Measurements from ENCODE around the gene TUBB8B.
"Not testable (repeated sequence)": the region's sequence is repeated elsewhere in the genome, so short reads cannot be mapped to it uniquely, and the experiment has no call there.

The TUBB8B gene

DNA sequence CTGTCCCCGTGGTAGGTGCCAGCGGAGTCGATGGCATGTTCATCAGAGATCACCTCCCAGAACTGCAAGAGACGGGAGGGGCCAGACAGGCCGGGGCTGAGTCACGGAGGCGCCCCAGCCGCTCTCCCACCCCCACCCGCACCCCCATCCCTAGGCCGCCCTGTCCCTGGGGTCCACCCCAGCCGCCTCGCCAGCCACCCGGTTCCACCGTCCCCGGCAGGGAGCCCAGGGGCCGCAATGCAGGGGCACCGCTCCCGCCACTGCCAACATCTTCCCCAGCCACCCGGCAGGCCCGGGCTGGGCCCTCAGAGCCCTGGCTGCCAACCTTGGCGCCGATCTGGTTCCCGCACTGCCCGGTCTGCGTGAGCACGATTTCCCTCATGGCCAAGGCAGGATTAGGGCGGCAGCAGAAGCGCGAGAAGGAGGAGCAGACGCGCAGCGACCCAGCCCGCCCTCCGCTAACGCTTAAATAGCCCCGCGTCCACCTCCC lies at the start of gene TUBB8B:
TSS of gene TUBB8B (minus strand) at position 440 of the 490 bp plus-strand sequence. CDS start at position 382, 58 bp downstream.
- in situ Hi-C loops (cut with HindIII; ENCODE audit: low sequenced_read_pairs): not testable (repeated sequence)

DNA sequence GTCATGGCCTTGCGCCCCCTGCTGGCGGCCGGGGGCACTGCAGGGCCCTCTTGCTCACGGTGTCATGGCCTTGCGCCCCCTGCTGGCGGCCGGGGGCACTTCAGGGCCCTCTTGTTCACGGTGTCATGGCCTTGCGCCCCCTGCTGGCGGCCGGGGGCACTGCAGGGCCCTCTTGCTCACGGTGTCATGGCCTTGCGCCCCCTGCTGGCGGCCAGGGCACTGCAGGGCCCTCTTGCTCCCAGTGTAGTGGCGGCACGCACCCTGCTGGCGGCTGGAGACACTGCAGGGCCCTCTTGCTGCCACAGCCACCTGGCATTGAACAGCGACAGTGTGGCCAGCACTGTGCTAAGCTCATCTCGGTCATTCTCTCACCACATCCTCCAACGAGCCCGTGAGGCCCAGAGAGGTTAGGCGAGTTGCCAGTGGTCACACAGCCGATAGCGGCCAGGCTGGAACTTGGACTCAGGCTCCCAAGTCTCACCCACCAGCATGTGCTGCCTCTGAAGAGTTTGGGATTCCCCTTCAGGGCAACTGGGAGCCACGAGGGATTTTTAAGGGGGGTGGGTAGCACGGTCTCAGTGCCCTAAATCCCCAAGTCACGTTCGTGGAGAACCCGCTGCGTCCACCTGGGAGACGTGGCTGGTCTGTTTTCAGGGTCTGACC lies 48.0 kb upstream of the TUBB8B start:
- in situ Hi-C loops (cut with HindIII; ENCODE audit: low sequenced_read_pairs): not testable (repeated sequence)

DNA sequence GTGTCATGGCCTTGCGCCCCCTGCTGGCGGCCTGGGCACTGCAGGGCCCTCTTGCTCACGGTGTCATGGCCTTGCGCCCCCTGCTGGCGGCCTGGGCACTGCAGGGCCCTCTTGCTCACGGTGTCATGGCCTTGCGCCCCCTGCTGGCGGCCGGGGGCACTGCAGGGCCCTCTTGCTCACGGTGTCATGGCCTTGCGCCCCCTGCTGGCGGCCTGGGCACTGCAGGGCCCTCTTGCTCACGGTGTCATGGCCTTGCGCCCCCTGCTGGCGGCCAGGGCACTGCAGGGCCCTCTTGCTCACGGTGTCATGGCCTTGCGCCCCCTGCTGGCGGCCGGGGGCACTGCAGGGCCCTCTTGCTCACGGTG lies 47.3 kb upstream of the TUBB8B start:
- in situ Hi-C loops (cut with HindIII; ENCODE audit: low sequenced_read_pairs): not testable (repeated sequence)

DNA sequence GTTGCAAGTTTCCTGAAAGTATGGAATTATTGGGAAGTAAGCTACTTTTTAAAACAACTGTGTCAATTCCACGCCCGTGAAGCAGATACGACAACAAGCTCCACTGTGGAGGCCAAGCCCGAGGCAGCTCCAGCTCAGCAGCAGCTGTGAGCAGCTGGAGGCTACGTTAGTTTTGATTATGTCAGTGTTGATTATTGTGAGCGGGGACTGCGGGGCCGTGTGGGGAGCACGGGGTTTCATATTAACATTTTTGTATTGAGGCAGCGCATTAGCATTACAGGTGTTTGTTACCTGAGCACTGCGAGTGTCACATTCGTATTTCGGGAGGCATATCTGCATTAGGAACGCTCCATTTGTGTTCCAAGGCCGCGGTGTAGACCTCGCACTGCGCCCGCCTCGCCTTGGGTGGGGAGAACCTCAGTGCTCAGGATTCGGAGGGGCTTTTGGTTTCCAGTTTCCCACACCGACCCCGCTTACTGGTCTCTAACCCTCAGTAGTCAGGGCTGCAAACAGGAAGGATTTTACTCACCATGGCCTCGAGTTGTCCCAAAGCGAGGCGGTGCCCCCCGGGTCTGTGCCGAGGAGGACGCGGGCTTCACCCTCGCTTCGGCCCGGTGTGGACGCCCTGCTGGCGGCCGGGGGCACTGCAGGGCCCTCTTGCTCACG lies 46.8 kb upstream of the TUBB8B start:
- in situ Hi-C loops (cut with HindIII; ENCODE audit: low sequenced_read_pairs): not testable (repeated sequence)

DNA sequence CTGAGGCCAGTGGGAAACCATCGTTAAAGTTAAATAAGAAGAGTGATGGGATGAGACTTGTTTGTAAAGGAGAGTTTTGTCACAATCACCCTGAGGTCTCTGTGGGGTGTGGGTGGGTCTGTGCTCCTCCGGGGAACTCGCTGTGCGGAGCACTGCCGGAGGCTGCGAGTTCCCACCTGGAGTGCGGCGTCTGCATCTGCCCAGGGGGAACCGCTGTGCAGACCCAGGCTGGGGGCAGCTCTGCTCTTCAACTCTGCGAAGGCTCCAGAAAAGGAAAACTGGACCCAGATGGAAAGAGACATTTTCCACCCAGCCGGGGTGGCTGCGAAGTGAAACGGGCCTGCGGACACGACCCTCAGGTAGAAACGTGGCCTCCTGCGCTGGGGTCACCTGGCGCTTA lies 46.2 kb upstream of the TUBB8B start:
- in situ Hi-C loops (cut with HindIII; ENCODE audit: low sequenced_read_pairs): not testable (repeated sequence)

DNA sequence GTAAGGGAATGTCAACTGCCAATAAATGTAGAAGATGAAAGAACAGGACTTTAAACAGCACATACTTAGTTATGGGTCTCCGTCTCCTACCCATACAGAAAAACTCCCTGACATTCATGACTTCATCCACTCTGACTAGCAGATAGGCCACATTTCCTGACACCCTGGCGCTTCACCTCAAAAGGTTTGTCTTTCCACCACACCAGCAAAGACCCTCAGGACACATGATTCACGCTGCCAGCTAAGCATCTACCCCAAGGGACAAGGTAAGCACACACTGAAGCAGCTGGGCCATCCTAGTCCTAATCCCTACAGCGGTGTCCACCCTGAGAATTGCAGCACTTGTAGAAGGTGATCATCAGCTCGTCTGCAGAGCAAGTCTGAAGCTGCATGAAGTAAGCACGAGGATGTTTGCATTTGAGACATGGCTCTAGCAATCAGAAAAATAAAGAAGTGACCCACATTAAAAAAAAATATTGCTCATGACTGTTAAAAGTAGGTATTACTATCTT lies 44.5 kb upstream of the TUBB8B start:
- in situ Hi-C loops (cut with HindIII; ENCODE audit: low sequenced_read_pairs): not testable (repeated sequence)

DNA sequence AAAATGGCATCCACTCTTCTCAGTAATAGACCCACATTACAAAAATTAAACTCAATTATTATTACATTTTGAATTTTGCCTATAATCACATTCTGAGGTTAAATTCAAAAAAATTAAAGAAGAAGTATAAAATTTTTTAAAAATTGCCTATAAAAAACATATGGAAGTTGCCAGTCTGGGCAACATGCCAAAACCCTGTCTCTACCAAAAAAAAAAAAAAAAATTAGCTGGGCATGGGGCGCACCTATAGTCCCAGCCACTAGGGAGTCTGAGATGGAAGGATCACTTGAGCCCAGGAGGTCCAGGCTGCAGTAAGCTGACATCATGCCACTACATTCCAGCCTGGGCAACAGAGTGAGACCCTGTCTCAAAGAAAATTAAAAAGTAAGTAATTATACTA lies 42.1 kb upstream of the TUBB8B start:
- in situ Hi-C loops (cut with HindIII; ENCODE audit: low sequenced_read_pairs): not testable (repeated sequence)

DNA sequence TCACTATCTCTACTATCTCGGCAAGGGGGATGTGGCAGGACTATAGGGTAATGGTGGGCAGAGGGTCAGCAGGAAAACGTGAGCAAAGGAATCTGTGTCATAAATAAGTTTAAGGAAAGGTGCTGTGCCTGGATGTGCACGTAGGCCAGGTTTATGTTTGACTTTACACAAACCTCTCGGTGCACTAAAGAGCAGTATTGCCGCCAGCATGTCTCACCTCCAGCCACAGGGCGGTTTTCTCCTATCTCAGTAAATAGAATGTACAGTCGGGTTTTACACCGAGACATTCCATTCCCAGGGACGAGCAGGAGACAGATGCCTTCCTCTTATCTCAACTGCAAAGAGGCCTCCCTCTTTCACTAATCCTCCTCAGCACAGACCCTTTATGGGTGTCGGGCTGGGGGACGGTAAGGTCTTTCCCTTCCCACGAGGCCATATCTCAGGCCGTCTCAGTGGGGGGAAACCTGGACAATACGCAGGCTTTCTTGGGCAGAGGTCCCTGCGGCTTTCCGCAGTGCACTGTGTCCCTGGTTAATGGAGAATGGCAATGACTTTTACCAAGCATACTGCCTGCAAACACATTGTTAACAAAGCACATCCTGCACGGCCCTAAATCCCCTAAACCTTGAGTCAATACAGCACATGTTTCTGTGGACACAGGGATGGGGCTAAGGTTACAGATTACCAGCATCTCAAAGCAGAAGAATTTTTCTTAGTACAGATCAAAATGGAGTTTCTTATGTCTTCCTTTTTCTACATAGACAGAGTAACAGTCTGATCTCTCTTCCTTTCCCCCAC lies 41.2 kb upstream of the TUBB8B start:
- in situ Hi-C loops (cut with HindIII; ENCODE audit: low sequenced_read_pairs): not testable (repeated sequence)

DNA sequence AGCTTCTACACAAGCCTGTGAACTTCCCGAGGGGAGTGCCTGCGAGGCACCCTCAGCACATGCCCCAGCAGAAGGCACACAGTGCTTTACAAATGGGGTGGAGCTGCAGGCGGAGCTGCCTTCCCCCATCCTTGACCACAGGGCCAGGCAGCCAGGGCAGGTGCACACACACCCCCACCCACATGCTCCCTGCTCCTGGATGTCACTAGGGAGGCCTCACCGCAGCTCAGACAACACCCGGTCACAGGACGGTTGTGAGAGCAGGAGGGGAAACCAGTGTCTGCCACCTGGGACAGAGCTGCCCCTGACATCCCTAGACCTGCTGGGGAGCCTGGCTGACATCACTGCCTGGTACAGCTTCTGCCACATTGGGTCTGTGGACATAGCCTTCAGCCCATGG lies 39.7 kb upstream of the TUBB8B start:
- in situ Hi-C loops (cut with HindIII; ENCODE audit: low sequenced_read_pairs): not testable (repeated sequence)

DNA sequence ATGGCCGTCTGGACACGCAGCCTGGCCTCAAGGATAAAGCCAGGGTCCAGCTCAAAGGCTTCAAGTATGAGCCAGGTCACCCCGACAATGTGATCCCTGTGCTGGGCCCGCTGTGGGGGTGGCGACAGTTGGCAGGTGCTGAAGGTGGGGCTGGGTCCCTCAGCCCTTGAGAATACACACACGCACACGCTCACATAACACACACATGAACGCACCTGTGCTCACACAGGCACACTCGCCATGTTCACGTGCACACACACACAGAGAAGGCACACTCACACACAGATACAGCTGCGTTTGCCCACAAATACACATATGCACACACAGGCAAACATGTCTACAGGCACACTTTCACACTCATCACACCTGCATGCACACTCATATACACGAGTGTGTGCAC lies 35.4 kb upstream of the TUBB8B start:
- in situ Hi-C loops (cut with HindIII; ENCODE audit: low sequenced_read_pairs): not testable (repeated sequence)

DNA sequence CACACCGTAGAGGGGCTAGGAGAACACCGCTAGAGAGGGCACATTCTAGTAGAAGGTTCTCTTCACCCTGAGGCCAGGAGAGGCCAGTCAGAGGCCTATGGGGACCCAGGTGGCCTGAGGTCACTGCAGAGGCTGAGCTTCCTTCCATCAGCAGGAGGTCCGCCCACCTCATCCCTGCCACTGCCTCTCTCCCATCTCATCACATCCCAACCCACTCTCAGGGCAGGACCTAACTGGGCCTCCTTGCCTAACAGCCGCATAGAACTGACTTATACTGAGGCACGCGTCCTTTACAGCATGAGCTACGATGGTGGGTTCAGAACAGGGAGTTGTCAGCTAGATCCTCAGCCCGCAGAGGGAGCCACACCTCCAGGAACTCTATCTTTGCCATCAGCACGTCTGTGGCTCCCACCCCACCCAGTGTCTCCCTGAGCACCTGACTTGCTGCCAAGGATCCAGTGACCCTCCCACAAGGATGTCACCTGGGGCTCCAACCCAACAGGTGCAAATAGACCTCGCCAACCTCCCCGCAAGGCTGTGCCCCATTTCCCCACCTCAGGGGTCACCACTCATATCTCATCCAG lies 33.3 kb upstream of the TUBB8B start:
- in situ Hi-C loops (cut with HindIII; ENCODE audit: low sequenced_read_pairs): not testable (repeated sequence)

DNA sequence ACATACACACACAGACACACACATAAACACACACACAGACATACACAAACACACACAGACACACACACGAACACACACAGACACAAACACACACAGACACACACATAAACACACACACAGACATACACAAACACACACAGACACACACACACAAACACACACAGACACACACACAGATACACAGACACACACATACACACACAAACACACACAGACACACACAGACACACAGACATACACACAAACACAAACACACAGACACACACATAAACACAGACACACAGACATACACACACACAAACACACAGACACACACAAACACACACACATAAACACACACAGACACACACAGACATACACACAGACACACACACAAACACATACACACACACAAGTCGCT lies 31.5 kb upstream of the TUBB8B start:
- in situ Hi-C loops (cut with HindIII; ENCODE audit: low sequenced_read_pairs): not testable (repeated sequence)

DNA sequence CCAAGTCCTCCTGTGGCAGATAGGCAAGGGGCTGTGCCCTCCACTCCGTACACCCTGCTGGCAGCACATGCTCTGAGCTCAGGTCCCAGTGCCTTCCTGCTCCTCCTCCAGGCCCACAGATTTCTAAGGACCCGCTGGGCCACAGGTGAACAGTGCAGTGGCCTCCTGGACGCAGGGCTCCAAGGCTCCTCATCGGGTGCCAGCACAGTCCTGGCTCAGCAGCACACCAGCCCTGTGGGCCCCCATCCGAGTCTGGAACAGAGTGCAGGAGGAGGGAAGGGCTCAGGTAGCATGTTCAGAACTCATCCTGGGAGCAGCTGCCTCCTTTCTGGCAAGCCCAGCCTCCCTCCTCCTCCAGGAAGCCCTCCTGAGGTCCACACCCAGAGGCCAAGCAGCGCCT lies 30.8 kb upstream of the TUBB8B start:
- in situ Hi-C loops (cut with HindIII; ENCODE audit: low sequenced_read_pairs): not testable (repeated sequence)

DNA sequence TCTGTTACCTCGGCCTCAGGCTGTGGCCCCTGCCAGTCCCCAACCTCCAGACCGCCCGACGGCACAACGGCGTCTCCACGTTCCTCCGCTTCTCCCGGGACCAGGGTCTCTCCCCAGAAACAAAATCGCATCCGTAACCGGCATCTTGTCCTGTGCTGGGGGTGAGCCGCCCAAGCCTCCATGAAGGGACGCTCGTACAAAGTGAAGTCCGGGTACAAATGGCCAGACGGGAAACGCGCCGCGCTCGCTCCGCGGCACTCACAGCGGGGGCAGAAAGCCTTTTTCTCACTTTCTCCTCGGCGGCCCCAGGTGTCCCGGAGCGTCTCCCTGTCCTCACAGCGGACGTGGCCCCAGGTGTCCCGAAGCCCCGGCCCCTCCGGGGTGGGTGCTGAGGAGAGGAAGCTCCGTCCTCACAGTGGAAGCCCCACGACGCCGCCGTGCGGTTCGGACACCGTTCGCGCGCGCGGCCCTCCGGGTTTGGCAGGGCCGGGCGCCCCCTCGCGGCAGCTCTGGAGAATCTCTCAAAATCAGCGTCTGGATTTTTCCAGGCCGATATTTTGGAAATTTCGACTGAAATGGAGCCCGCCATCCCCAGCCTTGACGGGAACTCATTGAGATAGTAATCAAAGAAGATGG lies 26.2 kb upstream of the TUBB8B start:
- in situ Hi-C loops (cut with HindIII; ENCODE audit: low sequenced_read_pairs): not testable (repeated sequence)

DNA sequence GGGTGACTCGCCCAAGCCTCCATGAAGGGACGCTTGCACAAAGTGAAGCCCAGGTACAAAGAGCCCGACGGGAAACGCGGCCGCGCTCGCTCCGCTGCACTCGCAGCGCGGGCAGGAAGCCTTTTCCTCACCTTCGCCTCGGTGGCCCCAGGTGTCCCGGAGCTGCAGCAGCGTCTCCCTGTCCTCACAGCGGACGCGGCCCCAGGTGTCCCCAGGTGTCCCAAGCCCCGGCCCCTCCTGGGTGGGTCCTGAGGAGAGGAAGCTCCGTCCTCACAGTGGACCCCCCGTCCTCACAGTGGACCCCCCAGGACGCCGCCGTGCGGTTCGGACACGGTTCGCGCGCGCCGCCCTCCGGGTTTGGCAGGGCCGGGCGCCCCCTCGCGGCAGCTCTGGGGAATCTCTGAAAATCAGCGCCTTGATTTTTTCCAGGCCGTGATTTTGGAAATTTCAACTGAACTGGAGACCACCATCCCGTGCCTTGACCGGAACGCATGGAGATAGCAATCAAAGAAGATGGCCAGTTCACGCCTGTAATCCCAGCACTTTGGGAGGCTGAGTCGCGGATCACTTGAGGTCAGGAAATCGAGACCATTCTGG lies 23.9 kb upstream of the TUBB8B start:
- in situ Hi-C loops (cut with HindIII; ENCODE audit: low sequenced_read_pairs): not testable (repeated sequence)

DNA sequence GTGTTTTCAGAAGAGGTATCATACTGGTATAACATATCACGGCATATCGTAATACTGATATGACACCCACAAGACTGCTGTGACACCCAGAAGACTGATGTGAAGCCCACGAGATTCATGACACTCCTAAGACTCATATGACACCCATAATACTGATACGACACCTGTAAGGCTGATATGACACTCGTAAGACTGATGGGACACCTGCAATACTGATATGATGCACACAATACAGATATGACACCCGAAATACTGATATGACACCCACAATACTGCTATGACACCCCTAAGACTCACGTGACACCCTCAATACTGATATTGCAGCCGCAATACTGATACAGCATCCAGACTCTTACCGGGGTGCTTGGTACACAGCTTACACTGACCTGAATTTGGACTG lies 18.3 kb upstream of the TUBB8B start:
- in situ Hi-C loops (cut with HindIII; ENCODE audit: low sequenced_read_pairs): not testable (repeated sequence)

DNA sequence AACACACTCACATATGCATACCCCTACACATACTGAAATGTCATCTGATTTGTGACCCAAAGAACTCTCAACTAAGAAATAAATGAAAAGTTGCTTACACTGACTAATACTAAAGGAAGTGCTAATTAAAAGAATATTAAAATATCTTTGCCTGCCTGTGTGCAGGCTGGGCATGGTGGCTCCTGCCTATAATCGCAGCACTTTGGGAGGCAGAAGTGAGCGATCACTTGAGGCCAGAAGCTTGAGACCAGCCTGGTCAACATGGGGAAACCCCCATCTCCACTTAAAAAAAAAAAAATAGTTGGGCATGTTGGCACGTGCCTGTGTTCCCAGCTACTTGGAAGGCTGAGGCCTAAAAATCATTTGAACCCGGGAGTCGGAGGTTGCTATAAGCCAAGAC lies 14.9 kb upstream of the TUBB8B start:
- in situ Hi-C loops (cut with HindIII; ENCODE audit: low sequenced_read_pairs): not testable (repeated sequence)

DNA sequence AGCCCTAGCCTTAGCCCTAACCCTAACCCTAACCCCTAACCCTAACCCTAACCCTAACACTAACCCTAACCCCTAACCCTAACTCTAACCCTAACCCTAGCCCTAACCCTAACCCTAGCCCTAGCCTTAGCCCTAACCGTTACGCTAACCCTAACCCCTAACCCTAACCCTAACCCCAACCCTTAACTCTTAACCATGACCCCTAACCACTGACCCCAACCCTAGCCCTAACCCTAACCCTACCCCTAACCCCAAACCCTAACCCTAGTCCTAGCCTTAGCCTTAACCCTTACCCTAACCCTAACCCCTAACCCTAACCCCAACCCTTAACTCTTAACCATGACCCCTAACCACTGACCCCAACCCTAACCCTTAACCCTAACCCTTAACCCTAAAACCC lies 14.2 kb upstream of the TUBB8B start:
- in situ Hi-C loops (cut with HindIII; ENCODE audit: low sequenced_read_pairs): not testable (repeated sequence)

DNA sequence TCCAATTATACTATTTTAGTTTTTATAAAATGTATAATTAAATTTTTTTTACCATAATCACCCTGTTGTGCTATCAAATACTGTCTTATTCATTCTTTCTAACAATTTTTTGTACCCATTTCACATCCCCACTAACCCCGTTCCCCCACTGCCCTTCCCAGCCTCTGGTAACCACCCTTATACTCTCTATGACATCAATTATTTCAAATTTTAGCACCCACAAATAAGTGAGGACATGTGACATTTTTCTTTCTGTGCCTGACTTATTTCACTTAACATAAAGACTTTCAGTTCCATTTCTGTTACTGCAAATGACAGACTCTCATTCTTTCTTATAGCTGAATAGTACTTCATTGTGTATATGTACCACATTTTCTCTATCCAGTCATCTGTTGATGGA lies 5.0 kb upstream of the TUBB8B start:
- in situ Hi-C loops (cut with HindIII; ENCODE audit: low sequenced_read_pairs): not testable (repeated sequence)

DNA sequence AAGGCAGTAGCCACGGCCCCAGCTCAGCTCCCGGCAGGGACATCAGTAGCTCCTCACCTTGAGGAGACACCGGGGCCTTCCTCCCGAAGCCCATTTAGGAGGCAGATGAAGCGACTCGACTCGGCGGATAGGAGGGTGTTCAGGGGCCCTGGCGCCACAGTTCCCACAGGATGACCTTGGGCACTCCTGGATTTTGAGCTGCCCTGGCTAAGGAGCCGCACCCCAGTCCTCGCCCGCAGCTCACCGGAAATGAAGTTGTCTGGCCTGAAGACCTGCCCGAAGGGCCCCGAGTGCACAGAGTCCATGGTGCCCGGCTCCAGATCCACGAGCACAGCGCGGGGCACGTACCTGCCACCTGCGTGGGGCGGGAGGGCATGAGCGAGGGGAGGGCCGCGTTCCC lies 719 bp downstream of the TUBB8B start:
- in situ Hi-C loops (cut with HindIII; ENCODE audit: low sequenced_read_pairs): not testable (repeated sequence)
